LNCAP (cell line): ENCODE results near the gene MSI2.

Experiments used
- CTCF ChIP-seq: fragments of 450-650 bp; IDR thresholded peaks from 2 replicates; pipeline ENCODE4 v1.5.1; 2017; ENCODE audit warnings: mild to moderate bottlenecking

MSI2 gene

DNA sequence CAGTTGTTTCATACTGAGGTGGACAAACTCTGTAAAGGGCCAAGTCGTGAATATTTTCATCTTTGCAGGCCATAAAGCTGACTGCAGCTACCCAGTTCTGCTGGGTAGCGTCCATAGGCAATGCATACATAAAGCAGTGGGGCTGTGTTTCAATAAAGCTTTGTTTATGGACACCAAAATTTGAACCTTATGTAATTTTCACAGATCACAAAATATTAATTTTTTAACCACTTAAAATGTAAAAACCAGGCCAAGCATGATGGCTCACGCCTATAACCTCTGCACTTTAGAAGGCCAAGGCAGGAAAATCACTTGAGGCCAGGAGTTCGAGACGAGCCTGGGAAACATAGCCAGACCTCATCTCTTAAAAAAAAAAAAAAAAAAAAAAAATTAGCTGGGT is 340.8 kb downstream of the MSI2 start:
- no peak for TF ChIP-seq CTCF

DNA sequence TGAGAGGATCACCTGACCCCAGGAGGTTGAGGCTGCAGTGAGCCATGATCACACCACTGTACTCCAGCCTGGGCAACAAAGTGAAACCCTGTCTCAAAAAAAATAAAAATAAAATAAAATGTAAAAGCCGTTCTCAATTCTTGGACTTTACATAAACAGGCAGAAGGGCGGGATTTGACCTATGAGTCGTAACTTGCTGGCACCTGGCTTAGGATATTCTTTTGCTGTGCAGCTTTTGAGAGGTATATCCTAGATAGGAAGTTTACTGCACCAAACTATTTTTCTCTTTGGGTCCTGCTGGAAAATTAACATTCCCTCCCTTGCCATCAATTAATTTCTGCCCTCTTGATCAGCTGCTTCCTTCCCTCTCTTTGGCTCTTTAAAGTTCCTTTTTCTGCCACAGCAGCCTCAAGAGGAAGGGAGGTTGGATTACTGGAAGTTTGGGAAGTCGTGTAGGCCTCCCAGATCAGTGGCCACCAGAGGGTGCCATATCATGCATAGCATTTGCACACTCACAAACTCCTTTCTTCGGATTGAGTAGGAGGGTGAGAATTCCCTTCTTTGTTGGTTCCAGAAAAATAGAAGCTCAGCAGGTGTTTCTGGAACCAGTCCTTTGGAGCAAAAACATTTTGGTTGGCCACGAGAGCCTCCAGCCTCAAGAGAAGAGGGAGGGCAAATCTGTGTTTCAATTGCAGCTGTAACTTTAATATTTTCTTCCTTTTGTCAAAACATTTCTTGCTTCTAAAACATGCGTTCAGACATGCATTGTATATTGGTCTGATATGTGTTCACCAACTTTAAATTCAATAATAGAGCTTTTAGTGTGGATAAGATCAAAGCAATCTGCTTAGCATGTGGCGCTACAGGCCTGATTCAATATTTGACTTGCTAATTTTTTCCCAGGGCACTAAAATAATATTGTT is 341.5 kb downstream of the MSI2 start:
- TF ChIP-seq CTCF, result peak; percentile 90

DNA sequence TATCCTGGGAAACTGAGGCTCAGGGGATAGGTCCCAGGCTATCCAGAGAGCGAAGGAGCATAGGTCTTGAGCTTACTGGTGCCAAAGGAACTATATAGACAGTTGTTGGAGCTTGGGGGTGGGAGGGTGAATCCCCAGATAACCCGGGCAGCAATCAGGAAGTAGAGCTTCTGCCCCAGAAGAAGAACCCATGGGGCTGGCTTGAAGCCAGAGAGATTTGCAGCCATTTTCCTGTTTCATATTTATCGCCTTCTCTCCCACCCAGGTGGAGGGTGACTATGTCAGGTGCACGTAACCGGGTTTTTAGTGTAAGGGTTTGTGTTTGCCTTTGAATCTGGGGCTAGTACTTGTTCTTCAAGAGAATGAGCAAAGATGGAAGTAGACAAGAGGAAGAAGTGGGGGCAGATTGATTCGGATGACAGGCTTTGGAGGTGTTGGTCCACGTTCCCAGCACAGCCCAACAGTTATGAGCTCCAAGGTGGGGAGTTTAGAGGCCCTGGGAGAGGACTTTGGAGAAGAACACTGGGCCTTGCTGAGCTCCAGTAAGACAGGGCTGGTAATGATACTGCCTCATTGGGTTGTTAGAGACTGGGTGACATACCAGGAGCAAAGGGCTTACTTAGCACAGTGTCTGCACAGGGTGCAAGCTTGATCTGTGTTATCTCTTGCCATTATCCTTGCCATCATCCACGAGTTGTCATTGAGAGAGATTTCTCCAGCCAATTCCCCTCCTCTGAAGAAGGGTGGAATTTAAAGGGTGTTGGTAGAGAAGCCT is 343.1 kb downstream of the MSI2 start:
- no peak for TF ChIP-seq CTCF

DNA sequence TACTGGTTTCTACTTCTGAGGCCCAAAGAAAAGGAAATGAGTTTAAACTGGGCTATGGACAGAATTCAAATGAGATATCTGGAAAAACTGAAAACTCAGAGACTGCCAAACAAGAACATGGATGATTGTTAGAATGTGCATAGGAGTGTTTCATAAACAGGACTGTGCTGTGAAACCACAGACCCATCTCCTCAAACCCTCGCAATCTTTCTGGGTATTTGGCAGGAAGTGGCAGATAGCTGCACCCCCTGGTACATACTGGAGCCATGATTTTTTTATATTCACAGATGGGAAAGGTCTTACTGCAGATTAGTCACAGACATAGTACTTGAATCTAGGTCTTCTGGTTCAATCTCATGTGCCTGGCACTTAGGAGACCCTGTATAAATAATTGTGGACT is 343.8 kb downstream of the MSI2 start:
- no peak for TF ChIP-seq CTCF

GRCh38 chr17:57601143-57601735 is 344.9 kb downstream of the MSI2 start:
- no peak for TF ChIP-seq CTCF

- TF ChIP-seq CTCF, result no peak
Measured at GRCh38 chr17:57602896-57603295, 346.6 kb downstream of the MSI2 start.

- no peak for TF ChIP-seq CTCF
Measured at GRCh38 chr17:57603546-57603945, 347.2 kb downstream of the MSI2 start.
